Amniotic epithelial cell (primary cell): ENCODE data around the gene BRIP1.
"Not testable (repeated sequence)": the region's sequence is repeated elsewhere in the genome, so short reads cannot be mapped to it uniquely, and the experiment has no call there.

ENCODE experiments used
- DNase-seq: peaks from one replicate; pipeline ENCODE4 v3.0.0-alpha.2; 2010; ENCODE audit warnings: low read depth

BRIP1 gene

GRCh38 chr17:61698244-61698643, 165.1 kb downstream of the BRIP1 start:
- DNase-seq = no peak

- no peak for DNase-seq
Observed at GRCh38 chr17:61695779-61696337, 167.5 kb downstream of the BRIP1 start.

DNA sequence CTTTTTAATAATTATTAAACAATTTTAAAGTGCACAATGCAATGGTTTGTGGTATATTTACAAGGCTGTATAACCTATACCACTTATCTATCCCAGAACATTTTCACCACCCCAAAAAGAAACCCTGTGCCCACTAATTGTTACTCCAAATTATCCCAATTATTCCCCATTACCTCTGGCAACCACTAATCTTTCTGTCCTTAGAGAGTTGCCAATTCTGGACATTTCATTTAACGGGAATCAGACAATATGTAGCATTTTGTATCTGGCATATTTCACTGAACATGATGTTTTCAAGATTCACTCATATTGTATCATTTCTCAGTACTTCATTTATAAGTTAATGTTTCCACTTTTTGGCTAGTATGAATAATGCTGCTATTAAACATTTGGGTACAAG, 169.2 kb downstream of the BRIP1 start:
- no peak for DNase-seq

GRCh38 chr17:61689610-61690180, 173.6 kb downstream of the BRIP1 start:
- peak; percentile 41 for DNase-seq

DNA sequence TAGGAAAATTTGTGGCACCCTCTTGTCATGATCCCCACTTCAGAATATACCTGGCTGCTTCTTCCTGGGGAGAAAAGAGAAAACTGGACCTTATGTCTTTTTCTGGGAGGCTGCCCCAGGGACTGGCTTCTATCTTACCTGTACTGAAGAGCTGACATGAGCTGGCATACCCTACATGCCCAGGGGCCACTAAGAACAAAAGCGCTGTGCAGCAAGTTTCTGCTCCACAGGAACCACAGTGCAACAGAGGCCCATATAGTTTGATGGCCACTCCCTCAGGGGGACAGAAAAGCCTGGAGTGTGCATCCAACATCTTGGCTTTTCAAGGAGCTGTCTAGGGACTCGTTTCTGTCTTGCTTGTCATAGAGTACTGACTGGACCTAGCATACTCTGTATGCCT, 175.6 kb downstream of the BRIP1 start:
- no peak for DNase-seq

DNA sequence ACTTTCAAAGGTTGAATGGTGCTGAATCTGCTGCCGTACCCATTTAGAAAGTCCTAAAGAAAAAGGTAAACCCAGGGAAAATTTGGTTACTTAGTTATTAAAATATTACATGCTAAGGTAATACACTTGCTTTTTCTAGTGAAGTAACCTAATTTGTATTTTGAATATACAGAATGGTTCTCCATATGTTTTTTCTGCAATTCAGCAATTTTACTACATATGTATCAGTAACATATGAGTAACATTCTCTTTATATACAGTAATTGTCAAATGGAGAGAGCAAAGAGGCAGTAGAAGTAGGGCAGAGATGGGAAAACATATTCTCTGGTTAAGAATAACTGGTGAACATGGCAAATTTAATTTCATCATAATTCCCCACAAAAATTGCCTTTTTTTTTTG, 177.2 kb downstream of the BRIP1 start:
- DNase-seq = no peak

- DNase-seq = no peak
Observed at GRCh38 chr17:61684818-61685217, 178.5 kb downstream of the BRIP1 start.

- DNase-seq = no peak
Observed at GRCh38 chr17:61684172-61684571, 179.2 kb downstream of the BRIP1 start.

- no peak for DNase-seq
Observed at GRCh38 chr17:61683466-61683865, 179.9 kb downstream of the BRIP1 start.

DNA sequence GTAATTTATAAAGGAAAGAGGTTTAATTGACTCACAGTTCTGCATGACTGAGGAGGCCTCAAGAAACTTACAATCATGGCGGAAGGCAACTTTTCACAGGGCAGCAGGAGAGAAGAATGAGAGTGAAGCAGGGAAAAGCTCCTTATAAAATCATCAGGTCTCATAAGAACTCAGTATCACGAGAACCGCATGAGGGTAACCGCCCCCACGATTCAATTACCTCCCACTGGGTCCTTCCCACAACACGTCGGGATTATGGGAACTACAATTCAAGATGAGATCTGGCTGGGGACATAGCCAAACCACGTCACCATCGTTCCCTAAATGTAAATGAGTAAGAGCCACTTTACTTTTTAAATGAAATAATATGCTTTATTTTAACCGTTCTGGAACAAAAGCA, 182.4 kb downstream of the BRIP1 start:
- no peak for DNase-seq

- DNase-seq = no peak
Observed at GRCh38 chr17:61678339-61678738, 185.0 kb downstream of the BRIP1 start.

DNA sequence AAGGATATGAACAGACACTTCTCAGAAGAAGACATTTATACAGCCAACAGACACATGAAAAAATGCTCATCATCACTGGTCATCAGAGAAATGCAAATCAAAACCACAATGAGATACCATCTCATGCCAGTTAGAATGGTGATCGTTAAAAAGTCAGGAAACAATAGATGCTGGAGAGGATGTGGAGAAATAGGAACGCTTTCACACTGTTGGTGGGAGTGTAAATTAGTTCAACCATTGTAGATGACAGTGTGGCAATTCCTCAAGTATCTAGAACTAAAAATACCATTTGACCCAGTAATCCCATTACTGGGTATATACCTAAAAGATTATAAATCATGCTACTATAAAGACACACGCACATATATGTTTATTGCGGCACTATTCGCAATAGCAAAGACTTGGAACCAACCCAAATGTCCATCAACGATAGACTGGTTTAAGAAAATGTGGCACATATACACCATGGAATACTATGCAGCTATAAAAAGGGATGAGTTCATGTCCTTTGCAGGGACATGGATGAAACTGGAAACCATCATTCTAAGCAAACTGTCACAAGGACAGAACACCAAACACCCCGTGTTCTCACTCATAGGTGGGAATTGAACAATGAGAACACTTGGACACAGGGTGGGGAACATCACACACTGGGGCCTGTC, 186.0 kb downstream of the BRIP1 start:
- DNase-seq = not testable (repeated sequence)

- DNase-seq = not testable (repeated sequence)
Observed at GRCh38 chr17:61676522-61676921, 186.8 kb downstream of the BRIP1 start.

DNA sequence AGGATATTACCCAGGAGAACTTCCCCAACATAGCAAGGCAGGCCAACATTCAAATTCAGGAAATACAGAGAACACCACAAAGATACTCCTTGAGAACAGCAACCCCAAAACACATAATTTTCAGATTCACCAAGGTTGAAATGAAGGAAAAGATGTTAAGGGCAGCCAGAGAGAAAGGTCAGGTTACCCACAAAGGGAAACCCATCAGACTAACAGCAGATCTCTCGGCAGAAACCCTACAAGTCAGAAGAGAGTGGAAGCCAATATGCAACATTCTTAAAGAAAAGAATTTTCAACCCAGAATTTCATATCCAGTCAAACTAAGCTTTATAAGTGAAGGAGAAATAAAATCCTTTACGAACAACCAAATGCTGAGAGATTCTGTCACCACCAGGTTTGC, 188.7 kb downstream of the BRIP1 start:
- not testable (repeated sequence) for DNase-seq

GRCh38 chr17:61673019-61673897, 190.1 kb downstream of the BRIP1 start:
- DNase-seq = not testable (repeated sequence)

DNA sequence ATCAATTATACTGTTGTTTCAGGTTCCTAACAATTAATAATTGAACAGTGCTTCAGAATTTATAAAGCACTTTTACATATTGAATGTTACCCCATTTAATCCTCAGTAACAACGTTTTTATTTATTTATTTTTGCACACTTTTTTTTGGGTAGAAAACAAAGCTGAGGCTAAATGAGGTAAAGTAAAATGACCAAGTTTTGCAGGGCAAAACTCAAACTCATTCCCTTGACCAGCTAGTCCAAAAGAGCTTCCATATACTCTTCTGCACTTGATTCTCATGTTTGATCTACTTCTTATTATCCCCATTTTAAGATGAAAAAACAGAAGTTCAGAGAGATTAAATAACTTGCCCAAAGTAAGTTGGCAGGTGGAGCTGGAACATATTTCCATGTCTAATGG, 191.2 kb downstream of the BRIP1 start:
- DNase-seq = no peak

GRCh38 chr17:61670691-61671090, 192.6 kb downstream of the BRIP1 start:
- DNase-seq = peak; percentile 11

- DNase-seq = no peak
Observed at GRCh38 chr17:61669522-61669921, 193.8 kb downstream of the BRIP1 start.

DNA sequence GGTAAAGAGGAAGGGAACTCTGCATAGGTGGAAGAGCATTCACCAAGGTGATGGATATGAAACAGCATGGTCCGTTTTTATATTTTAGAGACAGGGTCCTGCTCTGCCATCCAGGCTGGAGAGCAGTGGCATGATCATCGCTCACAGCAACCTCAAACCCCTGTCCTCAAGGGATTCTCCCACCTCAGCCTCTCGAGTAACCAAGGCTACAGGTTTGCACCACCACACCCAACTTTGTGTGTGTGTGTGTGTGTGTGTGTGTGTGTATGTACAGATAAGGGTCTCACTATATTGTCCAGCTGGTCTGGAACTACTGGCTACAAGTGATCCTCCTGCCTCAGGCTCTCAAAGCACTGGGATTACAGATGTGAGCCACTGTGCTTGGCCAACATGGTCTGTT, 194.8 kb downstream of the BRIP1 start:
- DNase-seq = no peak

DNA sequence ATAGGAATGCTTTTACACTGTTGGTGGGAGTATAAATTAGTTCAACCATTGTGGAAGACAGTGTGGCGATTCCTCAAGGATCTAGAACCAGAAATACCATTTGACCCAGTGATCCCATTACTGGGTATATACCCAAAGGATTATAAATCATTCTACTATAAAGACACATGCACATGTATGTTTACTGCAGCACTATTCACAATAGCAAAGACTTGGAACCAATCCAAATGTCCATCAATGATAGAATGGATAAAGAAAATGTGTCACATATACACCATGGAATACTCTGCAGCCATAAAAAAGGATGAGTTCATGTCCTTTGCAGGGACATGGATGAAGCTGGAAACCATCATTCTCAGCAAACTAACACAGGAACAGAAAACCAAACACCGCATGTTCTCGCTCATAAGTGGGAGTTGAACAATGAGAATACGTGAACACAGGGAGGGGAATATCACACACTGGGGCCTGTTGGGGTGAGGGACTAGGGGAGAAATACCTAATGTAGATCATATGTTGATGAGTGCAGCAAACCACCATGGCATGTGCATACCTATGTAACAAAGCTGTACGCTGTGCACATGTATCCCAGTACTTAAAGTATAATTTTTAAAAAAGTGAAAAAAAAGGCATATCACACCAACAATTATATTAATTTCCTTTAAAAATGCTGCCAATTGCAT, 196.8 kb downstream of the BRIP1 start:
- not testable (repeated sequence) for DNase-seq

DNA sequence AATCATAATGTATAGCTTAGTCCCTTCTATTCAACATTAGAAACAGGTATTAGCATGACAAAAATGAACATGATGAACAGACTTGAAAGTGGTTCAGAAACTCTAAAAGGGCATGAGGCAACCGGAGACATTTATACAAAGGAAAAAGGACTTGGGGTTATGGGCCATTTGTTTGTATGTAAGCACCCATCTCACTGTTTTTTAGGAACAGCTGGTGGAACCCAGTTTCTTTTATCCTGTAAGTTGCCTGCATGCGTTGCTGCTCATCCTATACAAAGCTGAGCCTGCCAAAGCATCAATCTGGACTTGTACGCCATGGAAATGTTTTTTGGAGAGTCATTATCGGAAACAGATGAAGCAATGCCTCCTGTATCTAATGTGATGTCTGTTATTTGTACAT, 200.0 kb downstream of the BRIP1 start:
- no peak for DNase-seq

GRCh38 chr17:61662741-61663140, 200.6 kb downstream of the BRIP1 start:
- peak; percentile 10 for DNase-seq
